H9 (cell line): ENCODE data around the gene PSG11. TPM values are rescaled to one million over a fixed set of nuclear protein-coding genes. Genes with fewer than 3 reads are reported as not detected.

ENCODE experiments used
- DNase-seq: peaks from one replicate; pipeline ENCODE4 v3.0.0-alpha.2; 2017
- H2AFZ ChIP-seq: one replicate; pipeline ENCODE4 v1.6.1; 2013; ENCODE audit warnings: mild to moderate bottlenecking, low read length, control low read depth, moderate library complexity
- H2AK5ac ChIP-seq: 2 replicates; pipeline ENCODE4 v1.6.1; 2013; ENCODE audit warnings: low read length, control low read depth, mixed read lengths; ENCODE audit not compliant: insufficient read length
- H2BK120ac ChIP-seq: one replicate; pipeline ENCODE4 v1.6.1; 2013; ENCODE audit warnings: low read depth, mild to moderate bottlenecking, low read length, control low read depth, inconsistent platforms; ENCODE audit not compliant: poor library complexity, severe bottlenecking
- H2BK12ac ChIP-seq: 2 replicates; pipeline ENCODE4 v1.6.1; 2013; ENCODE audit warnings: low read length, control low read depth, mixed read lengths, low read depth; ENCODE audit not compliant: insufficient read length
- H2BK15ac ChIP-seq: 2 replicates; pipeline ENCODE4 v1.6.1; 2013; ENCODE audit warnings: low read depth, low read length, control low read depth
- H2BK20ac ChIP-seq: one replicate; pipeline ENCODE4 v1.6.1; 2013; ENCODE audit warnings: low read depth, mild to moderate bottlenecking, low read length, control low read depth, inconsistent platforms; ENCODE audit not compliant: poor library complexity, severe bottlenecking
- H2BK5ac ChIP-seq: 2 replicates; pipeline ENCODE4 v1.6.1; 2013; ENCODE audit warnings: low read length, control low read depth, mixed read lengths; ENCODE audit not compliant: insufficient read length
- H3K14ac ChIP-seq: 2 replicates; pipeline ENCODE4 v1.6.1; 2013; ENCODE audit warnings: low read length, control low read depth; ENCODE audit not compliant: insufficient read depth
- H3K18ac ChIP-seq: 2 replicates; pipeline ENCODE4 v1.6.1; 2013; ENCODE audit warnings: low read depth, mild to moderate bottlenecking, mixed read lengths, low read length, control low read depth; ENCODE audit not compliant: insufficient read length
- H3K23ac ChIP-seq: 2 replicates; pipeline ENCODE4 v1.6.1; 2013; ENCODE audit warnings: low read length, control low read depth, mixed read lengths, low read depth; ENCODE audit not compliant: insufficient read length
- H3K23me2 ChIP-seq: 2 replicates; pipeline ENCODE4 v1.6.1; 2013; ENCODE audit warnings: low read depth, mild to moderate bottlenecking, mixed read lengths, low read length, control low read depth; ENCODE audit not compliant: insufficient read length, poor library complexity, severe bottlenecking
- H3K27ac ChIP-seq: 2 replicates; pipeline ENCODE4 v1.5.1; 2013; ENCODE audit warnings: low read length, control low read depth, mixed read lengths, low read depth; ENCODE audit not compliant: insufficient read length
- H3K27me3 ChIP-seq: 2 replicates; pipeline ENCODE4 v1.6.1; 2013; ENCODE audit warnings: low read length, control low read depth, inconsistent platforms; ENCODE audit not compliant: insufficient read depth
- H3K4ac ChIP-seq: 2 replicates; pipeline ENCODE4 v1.6.1; 2013; ENCODE audit warnings: low read depth, mild to moderate bottlenecking, control low read depth, inconsistent platforms, low read length, moderate library complexity
- H3K4me1 ChIP-seq: 2 replicates; pipeline ENCODE4 v1.6.1; 2013; ENCODE audit warnings: low read length, control low read depth, inconsistent platforms; ENCODE audit not compliant: insufficient read depth
- H3K4me2 ChIP-seq: 2 replicates; pipeline ENCODE4 v1.6.1; 2013; ENCODE audit warnings: low read length, control low read depth, mixed read lengths; ENCODE audit not compliant: insufficient read length, insufficient read depth
- H3K56ac ChIP-seq: 2 replicates; pipeline ENCODE4 v1.6.1; 2013; ENCODE audit warnings: low read depth, mild to moderate bottlenecking, mixed read lengths, low read length, control low read depth; ENCODE audit not compliant: insufficient read length
- H3K79me1 ChIP-seq: 2 replicates; pipeline ENCODE4 v1.6.1; 2013; ENCODE audit warnings: low read depth, mild to moderate bottlenecking, moderate library complexity, low read length, control low read depth, inconsistent platforms; ENCODE audit not compliant: insufficient read depth, poor library complexity, severe bottlenecking
- H3K79me2 ChIP-seq: 2 replicates; pipeline ENCODE4 v1.6.1; 2013; ENCODE audit warnings: low read length, control low read depth, inconsistent platforms; ENCODE audit not compliant: insufficient read depth
- H3K9ac ChIP-seq: 2 replicates; pipeline ENCODE4 v1.6.1; 2013; ENCODE audit warnings: low read length, control low read depth, mixed read lengths; ENCODE audit not compliant: insufficient read length; ENCODE audit errors: extremely low read depth
- H3K9me3 ChIP-seq: one replicate; pipeline ENCODE4 v1.6.1; 2013; ENCODE audit warnings: low read depth, low read length, inconsistent platforms; ENCODE audit not compliant: control insufficient read depth
- H3T11ph ChIP-seq: one replicate; pipeline ENCODE4 v1.6.1; 2013; ENCODE audit warnings: mild to moderate bottlenecking, low read length, control low read depth, inconsistent platforms
- H4K20me1 ChIP-seq: one replicate; pipeline ENCODE4 v1.6.1; 2013; ENCODE audit not compliant: control insufficient read depth, insufficient read length, insufficient read depth
- H4K5ac ChIP-seq: 2 replicates; pipeline ENCODE4 v1.6.1; 2013; ENCODE audit warnings: low read depth, mild to moderate bottlenecking, mixed read lengths, low read length, control low read depth; ENCODE audit not compliant: insufficient read length
- H4K8ac ChIP-seq: replicated peaks from 2 replicates; pipeline ENCODE4 v1.6.1; 2013; ENCODE audit warnings: low read length, control low read depth, mixed read lengths, low read depth; ENCODE audit not compliant: insufficient read length
- H4K91ac ChIP-seq: 2 replicates; pipeline ENCODE4 v1.6.1; 2013; ENCODE audit warnings: low read depth, mild to moderate bottlenecking, moderate library complexity, mixed read lengths, low read length, control low read depth; ENCODE audit not compliant: insufficient read length
- H3K27ac Mint-ChIP-seq, 3 experiments: 2 replicates in 2 of 3; 3 replicates in 1 of 3; pipeline ENCODE4 v1.8.0; 2020 to 2021; ENCODE audit warnings: mixed read lengths in 3 of 3, mild to moderate bottlenecking in 1 of 3, moderate library complexity in 1 of 3
- H3K27me3 Mint-ChIP-seq: 2 replicates; pipeline ENCODE4 v1.8.0; 2021; ENCODE audit warnings: low read depth, mild to moderate bottlenecking, moderate library complexity, mixed read lengths
- H3K36me3 Mint-ChIP-seq, 3 experiments: 2 replicates in 2 of 3; 3 replicates in 1 of 3; pipeline ENCODE4 v1.8.0; 2020 to 2021; ENCODE audit warnings: low read depth in 3 of 3, mixed read lengths in 3 of 3; ENCODE audit not compliant: insufficient read depth in 1 of 3
- H3K4me1 Mint-ChIP-seq, 2 experiments: 2 replicates each; pipeline ENCODE4 v1.8.0; 2020; ENCODE audit warnings: mixed read lengths in 2 of 2
- H3K4me3 Mint-ChIP-seq, 2 experiments: 2 replicates in 1 of 2; 3 replicates in 1 of 2; pipeline ENCODE4 v1.8.0; 2020 to 2021; ENCODE audit warnings: mild to moderate bottlenecking in 2 of 2, mixed read lengths in 2 of 2, moderate library complexity in 1 of 2
- H3K9me3 Mint-ChIP-seq, 2 experiments: 2 replicates in 1 of 2; 3 replicates in 1 of 2; pipeline ENCODE4 v1.8.0; 2020; ENCODE audit warnings: mild to moderate bottlenecking in 2 of 2, mixed read lengths in 2 of 2, moderate library complexity in 1 of 2
- WGBS: extraction: QIAGEN DNeasy Blood & Tissue Kit; methylation state at CpG from one replicate; pipeline ENCODE4 v1.1.7; 2013; ENCODE audit warnings: missing lambda C conversion rate, low lambda C conversion rate, mixed read lengths; ENCODE audit not compliant: insufficient read length; ENCODE audit errors: extremely low coverage; 5-methylcytosine and 5-hydroxymethylcytosine counted together
- total RNA-seq: library from RNA; stranded (reverse); gene quantifications from 2 replicates; pipeline ENCODE4 v1.2.1, GENCODE V29; 2021
- TF ChIP-seq, protein P1 (sequence below): fragments of 200-600 bp; sonication (generic); conservative IDR thresholded peaks from 3 replicates; pipeline ENCODE4 v1.8.0; 2021; ENCODE audit warnings: antibody characterized with exemption, mild to moderate bottlenecking

Gene PSG11
- total RNA-seq, 1 experiment from 2014 or later = not detected

DNA sequence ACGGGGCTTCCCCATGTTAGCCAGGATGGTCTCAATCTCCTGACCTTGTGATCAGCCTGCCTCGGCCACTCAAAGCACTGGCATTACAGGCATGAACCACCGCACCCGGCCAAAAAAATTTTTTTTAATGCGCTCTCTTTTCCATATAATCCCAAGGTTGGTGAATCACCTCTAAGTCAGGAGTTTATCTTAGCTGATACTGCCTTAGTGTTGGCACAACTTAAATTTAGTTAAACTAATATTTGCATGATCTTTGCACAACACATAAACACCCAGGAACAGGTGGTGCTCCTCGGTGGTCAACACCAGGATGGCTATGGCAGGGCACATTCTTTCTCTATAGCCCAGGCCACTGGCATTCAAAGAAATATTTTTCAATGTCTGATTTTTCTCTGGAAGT is 65.2 kb downstream of the PSG11 start:
- no peak overlapping the region for H3K14ac ChIP-seq
- no peak overlapping the region for H2BK15ac ChIP-seq
- no peaks in the 10 kb centered on the region for H3K79me1 ChIP-seq
- no peak overlapping the region for H3K9ac ChIP-seq
- H3K9me3 ChIP-seq = peaks cover 42% of the 10 kb centered on the region
- H3K23ac ChIP-seq = no peak overlapping the region
- no CpG with 5 or more reads among the region's 6 CpGs for WGBS
- no peaks in the 10 kb centered on the region for H3K4me1 ChIP-seq
- Mint-ChIP-seq H3K27ac (no peak overlapping the region), H3K4me1 (no peaks in the 10 kb centered on the region), H3K9me3 (peaks cover 84 to 89% of the 10 kb centered on the region in 2 experiments), H3K36me3 (peaks cover 4 to 29% (median 4%) of the 10 kb centered on the region in 3 experiments; a peak in 5 of 7 replicates), H3K4me3 (no peak overlapping the region), H3K27me3 (no peaks in the 10 kb centered on the region; the same call in none of the 2 replicates)
- no peak overlapping the region for H2AFZ ChIP-seq
- H3K27me3 ChIP-seq = no peaks in the 10 kb centered on the region
- no peaks in the 10 kb centered on the region for H3K79me2 ChIP-seq
- no peak overlapping the region for H2BK5ac ChIP-seq
- TF ChIP-seq, protein P1, sequence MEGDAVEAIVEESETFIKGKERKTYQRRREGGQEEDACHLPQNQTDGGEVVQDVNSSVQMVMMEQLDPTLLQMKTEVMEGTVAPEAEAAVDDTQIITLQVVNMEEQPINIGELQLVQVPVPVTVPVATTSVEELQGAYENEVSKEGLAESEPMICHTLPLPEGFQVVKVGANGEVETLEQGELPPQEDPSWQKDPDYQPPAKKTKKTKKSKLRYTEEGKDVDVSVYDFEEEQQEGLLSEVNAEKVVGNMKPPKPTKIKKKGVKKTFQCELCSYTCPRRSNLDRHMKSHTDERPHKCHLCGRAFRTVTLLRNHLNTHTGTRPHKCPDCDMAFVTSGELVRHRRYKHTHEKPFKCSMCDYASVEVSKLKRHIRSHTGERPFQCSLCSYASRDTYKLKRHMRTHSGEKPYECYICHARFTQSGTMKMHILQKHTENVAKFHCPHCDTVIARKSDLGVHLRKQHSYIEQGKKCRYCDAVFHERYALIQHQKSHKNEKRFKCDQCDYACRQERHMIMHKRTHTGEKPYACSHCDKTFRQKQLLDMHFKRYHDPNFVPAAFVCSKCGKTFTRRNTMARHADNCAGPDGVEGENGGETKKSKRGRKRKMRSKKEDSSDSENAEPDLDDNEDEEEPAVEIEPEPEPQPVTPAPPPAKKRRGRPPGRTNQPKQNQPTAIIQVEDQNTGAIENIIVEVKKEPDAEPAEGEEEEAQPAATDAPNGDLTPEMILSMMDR = no peak
- no peak overlapping the region for H3T11ph ChIP-seq
- no peak overlapping the region for H3K18ac ChIP-seq
- DNase-seq = no peak
- no peak overlapping the region for H2AK5ac ChIP-seq
- no peak overlapping the region for H3K27ac ChIP-seq
- H2BK12ac ChIP-seq = no peak overlapping the region
- H3K4ac ChIP-seq = no peak overlapping the region
- no peak overlapping the region for H4K8ac ChIP-seq
- H2BK20ac ChIP-seq = no peak overlapping the region
- no peaks in the 10 kb centered on the region for H3K23me2 ChIP-seq
- no peak overlapping the region for H3K4me2 ChIP-seq
- no peak overlapping the region for H3K56ac ChIP-seq
- H4K91ac ChIP-seq = no peak overlapping the region
- no peak overlapping the region for H4K5ac ChIP-seq
- no peak overlapping the region for H2BK120ac ChIP-seq
- H4K20me1 ChIP-seq = no peaks in the 10 kb centered on the region

Other genes with a start within 250 kb of the PSG11 start
- not detected in 2 replicates for gene PSG1, start 146.8 kb downstream of the PSG11 start, total RNA-seq
- not detected in 2 replicates for gene PSG6, start 108.6 kb downstream of the PSG11 start, total RNA-seq
- not detected in 2 replicates for gene PSG7, start 89.3 kb downstream of the PSG11 start, total RNA-seq
- not detected in 2 replicates for gene PSG2, start 56.2 kb upstream of the PSG11 start, total RNA-seq
- not detected in 2 replicates for gene PSG5, start 160.1 kb upstream of the PSG11 start, total RNA-seq
- not detected in 2 replicates for gene PSG4, start 179.2 kb upstream of the PSG11 start, total RNA-seq
- not detected in 2 replicates for gene PSG9, start 243.1 kb upstream of the PSG11 start, total RNA-seq